ENCODE data around the gene HOXB7.

The HOXB7 gene

GRCh38 chr17:48593840-48594537, 16.8 kb downstream of the HOXB7 start:
- DNase-seq, result peak; percentile 86

GRCh38 chr17:48593126-48593829, 17.5 kb downstream of the HOXB7 start, which contains the start of gene HOXB5:
HOXB5 (minus strand) TSS chr17:48593779; CDS start chr17:48593682, 97 bp downstream.
- no peak for DNase-seq

- no peak for DNase-seq
Observed at GRCh38 chr17:48592577-48592976, 18.2 kb downstream of the HOXB7 start.

- DNase-seq, result no peak
Observed at GRCh38 chr17:48592057-48592514, 18.7 kb downstream of the HOXB7 start.

- DNase-seq, result no peak
Observed at GRCh38 chr17:48591255-48592056, 19.4 kb downstream of the HOXB7 start.

GRCh38 chr17:48590607-48591161, 20.1 kb downstream of the HOXB7 start:
- no peak for DNase-seq

GRCh38 chr17:48589831-48590606, 20.8 kb downstream of the HOXB7 start, which contains the start of gene HOXB3:
HOXB3 (minus strand) TSS chr17:48590241; CDS start chr17:48552474, 37,767 bp downstream.
- DNase-seq, result no peak

- no peak for DNase-seq
Observed at GRCh38 chr17:48589060-48589830, 21.6 kb downstream of the HOXB7 start.

- no peak for DNase-seq
Observed at GRCh38 chr17:48588528-48588927, 22.3 kb downstream of the HOXB7 start.

- no peak for DNase-seq
Observed at GRCh38 chr17:48588074-48588415, 22.8 kb downstream of the HOXB7 start.

- no peak for DNase-seq
Observed at GRCh38 chr17:48587276-48588073, 23.3 kb downstream of the HOXB7 start.

GRCh38 chr17:48586355-48587258, 24.2 kb downstream of the HOXB7 start:
- DNase-seq, result no peak

- DNase-seq, result no peak
Observed at GRCh38 chr17:48584223-48584741, 26.5 kb downstream of the HOXB7 start.

- DNase-seq, result no peak
Observed at GRCh38 chr17:48583708-48584222, 27.1 kb downstream of the HOXB7 start.

GRCh38 chr17:48582750-48583069, 28.1 kb downstream of the HOXB7 start:
- DNase-seq, result no peak

- no peak for DNase-seq
Observed at GRCh38 chr17:48579760-48580554, 30.9 kb downstream of the HOXB7 start.

GRCh38 chr17:48579471-48579759, 31.4 kb downstream of the HOXB7 start:
- no peak for DNase-seq

Measured in activated CD4-positive, alpha-beta T cell treated with anti-CD3 and anti-CD28 coated beads, Interleukin-2, amount 50 U/mL, for 16 hours (primary cell).